DMS153 treated with DMSO at 0.1 percent for 48 hours (cell line): Measurements from ENCODE around the gene PDE4B.
"Not testable (repeated sequence)": the region's sequence is repeated elsewhere in the genome, so short reads cannot be mapped to it uniquely, and the experiment has no call there.

ENCODE experiments used
- DNase-seq: peaks from one replicate; lab custom pipeline; 2025; ENCODE audit not compliant: unreplicated experiment; lab: John Stamatoyannopoulos, UW

The PDE4B gene

GRCh38 chr1:65949230-65949626 lies 156.5 kb downstream of the PDE4B start:
- peak; percentile 38 for DNase-seq

- no peak for DNase-seq
Measured at GRCh38 chr1:65949933-65950332, 157.2 kb downstream of the PDE4B start.

DNA sequence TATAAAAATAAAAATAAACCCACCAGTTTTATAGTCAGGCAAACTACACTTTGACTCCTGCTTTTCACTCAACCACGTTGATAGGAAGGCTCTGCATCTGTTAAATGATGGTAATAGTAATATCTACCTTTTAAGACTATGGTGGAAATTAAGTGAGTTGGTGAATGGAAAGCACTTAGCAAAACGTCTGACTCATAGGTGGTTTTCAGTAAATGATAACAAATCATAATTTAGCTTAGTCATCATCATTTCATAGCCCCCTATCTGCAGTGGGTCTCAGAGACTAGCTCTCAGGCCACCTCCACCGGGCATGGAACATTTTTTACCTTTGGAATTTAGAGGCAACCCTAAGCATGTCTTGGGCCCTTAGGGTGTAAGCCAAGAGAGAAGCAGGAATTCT lies 160.0 kb downstream of the PDE4B start:
- DNase-seq, result no peak

- DNase-seq, result no peak
Measured at GRCh38 chr1:65953170-65953569, 160.5 kb downstream of the PDE4B start.

DNA sequence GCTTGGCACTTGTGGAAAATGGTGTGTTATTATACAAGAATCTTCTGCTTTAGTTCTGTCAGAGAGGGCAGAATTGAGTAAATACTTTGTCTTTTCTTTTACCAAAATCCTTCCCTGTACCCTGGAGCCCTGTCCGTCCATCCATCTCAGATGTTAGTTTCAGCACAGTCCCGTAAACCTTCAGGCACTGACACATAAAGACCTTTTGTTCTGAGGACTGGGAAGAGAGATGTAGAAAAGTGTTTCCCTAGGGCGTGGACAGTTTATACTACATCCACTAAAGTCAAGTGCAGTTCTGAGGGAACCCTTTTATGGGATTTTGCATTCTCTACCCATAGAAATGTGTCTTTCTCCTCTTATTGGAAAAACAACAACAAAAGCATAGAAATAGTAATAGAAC lies 162.4 kb downstream of the PDE4B start:
- peak; percentile 55 for DNase-seq

DNA sequence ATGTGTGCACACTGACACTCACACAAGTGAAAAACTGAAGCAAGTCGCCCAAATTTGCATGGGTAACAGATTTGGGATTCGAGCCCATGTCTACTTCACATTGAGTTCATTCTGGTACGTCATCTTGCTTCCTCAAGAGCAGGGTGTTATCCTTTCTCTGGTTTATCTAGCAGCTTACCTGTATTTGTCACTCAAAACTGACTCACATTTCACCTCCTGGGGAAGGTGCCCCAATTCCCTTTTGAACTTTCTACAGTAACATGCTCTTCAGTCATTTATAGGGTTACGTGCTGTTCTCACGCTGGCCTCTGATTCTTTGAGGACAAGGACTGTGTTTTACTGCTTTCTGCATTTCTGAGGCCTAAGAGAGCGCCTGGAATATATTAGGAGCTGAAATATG lies 162.8 kb downstream of the PDE4B start:
- DNase-seq, result peak; percentile 55

DNA sequence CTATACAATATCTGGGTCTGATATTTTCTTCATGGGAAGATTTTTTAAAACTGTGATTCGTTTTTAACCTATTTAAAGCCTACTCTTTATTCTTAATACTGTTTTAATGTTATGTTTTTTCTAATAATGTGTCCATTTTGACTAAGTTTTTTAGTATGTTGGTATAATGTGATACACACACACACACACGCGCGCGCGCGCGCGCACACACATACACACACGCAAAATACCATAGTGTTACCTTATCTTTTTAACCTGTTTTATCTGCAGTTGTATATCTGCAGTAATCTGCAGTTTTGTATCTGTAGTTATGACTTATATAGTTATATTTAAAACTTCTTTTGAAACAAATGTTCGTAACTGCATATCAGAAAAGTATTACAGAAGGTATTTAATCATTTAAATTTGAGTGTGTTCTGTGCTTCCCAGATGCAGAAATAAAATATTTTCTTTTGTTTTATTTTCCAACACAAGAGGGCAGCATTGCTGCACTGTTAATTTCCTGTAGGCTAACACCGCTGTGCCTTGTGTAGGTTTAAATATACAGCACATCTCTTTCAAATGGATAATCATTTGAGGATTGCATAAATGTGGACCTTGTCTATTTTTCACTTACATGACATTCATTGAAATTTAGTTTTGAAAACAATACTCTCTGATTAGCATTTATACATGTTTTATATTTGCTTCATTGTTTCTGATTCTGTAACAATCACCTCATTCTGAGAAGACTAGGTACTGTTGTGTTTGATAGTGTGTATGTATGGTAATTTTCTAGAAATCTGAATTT lies 166.1 kb downstream of the PDE4B start:
- DNase-seq, result peak; percentile 53

GRCh38 chr1:65959896-65960567 lies 167.3 kb downstream of the PDE4B start:
- DNase-seq, result no peak

- no peak for DNase-seq
Measured at GRCh38 chr1:65963156-65963888, 170.6 kb downstream of the PDE4B start.

DNA sequence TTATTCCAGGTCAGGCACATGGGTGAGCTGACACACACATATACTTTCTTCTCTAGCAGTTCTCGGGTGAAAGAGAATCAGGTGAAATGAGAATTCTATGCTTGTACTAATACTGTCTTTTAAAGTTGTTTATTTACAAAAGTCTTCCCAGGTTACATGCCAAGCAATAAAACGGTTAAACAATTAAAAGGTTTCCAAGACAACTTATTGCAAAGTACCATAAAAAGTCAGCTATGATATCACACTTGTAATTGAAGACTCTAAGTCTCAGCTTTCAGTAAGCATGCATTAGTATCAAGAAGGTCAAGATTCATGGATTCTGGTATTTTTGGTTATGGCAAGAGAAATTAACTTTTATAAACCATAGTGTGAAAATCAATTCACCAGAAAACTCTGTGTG lies 171.4 kb downstream of the PDE4B start:
- no peak for DNase-seq

DNA sequence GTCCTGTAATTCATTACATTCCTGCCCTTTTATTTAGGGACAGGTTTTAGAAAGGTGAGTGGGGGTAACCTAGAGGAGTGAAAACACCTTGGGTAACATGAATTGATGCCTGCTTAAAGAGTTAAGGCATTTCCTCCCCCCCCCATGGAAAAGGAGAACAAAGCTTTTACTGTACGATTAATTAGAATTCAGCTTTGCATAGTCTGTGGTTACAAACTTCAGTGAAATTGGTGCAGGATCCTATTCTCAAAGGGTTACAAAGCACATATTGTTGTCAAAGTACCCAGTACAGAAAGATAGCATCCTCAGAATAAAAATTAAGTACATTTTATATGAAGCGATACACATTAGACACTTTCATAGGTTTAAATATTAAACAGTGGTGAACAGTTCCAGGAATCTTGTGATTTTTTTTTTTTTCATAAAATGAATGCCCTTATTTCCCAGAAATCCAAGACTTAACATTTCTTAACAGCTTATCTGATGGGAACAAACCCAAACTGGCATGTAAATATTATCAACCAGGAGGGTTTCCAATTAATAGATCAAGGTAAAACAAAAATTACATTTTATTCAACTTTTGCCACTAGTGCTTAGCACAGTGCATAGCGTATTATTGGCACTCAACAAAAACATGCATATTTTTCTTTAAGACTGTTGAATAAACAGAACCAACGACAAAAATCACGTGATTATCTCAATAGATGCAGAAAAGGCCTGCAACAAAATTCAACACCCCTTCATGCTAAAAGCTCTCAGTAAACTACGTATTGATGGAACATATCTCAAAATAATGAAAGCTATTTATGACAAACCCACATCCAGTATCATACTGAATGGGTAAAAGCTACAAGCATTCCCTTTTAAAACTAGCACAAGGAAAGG lies 172.7 kb downstream of the PDE4B start:
- DNase-seq, result no peak

- DNase-seq, result not testable (repeated sequence)
Measured at GRCh38 chr1:65967492-65967891, 174.8 kb downstream of the PDE4B start.

- DNase-seq, result no peak
Measured at GRCh38 chr1:65971547-65971946, 178.9 kb downstream of the PDE4B start.

DNA sequence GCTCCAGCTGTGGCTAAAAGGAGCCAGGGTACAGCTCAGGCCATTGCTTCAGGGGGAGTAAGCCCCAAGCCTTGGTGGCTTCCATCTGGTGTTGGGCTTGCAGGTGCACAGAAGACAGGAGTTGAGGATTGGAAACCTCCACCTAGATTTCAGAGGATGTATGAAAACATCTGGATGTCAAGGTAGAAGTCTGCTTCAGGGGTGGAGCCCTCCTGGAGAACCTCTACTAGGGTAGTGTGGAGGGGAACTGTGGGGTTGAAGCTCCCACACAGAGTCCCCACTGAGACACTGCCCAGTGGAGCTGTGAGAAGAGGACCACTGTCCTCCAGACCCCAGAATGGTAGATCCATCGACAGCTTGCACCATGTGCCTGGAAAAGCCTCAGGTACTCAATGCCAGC lies 183.0 kb downstream of the PDE4B start:
- no peak for DNase-seq

- no peak for DNase-seq
Measured at GRCh38 chr1:65979136-65980044, 186.7 kb downstream of the PDE4B start.

DNA sequence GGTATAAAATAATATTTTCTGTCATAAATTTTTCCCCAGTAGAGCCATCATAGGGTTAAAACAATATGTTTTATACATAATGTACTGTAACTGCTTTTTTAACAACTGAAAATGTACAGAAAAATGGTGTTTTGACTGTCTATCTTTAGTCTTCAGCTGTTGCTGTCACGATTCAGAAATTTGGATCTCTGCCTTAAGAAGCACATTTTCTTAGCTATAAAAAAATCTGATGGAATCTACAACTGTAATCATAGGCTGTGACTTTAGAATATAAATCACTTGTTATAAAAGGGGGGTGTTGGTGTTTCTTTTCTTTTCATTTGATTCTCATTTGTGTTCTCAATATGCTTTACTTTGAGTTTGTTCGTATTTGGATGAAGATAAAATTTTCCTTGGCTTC lies 187.5 kb downstream of the PDE4B start:
- DNase-seq, result no peak

- no peak for DNase-seq
Measured at GRCh38 chr1:65983500-65983899, 190.8 kb downstream of the PDE4B start.

DNA sequence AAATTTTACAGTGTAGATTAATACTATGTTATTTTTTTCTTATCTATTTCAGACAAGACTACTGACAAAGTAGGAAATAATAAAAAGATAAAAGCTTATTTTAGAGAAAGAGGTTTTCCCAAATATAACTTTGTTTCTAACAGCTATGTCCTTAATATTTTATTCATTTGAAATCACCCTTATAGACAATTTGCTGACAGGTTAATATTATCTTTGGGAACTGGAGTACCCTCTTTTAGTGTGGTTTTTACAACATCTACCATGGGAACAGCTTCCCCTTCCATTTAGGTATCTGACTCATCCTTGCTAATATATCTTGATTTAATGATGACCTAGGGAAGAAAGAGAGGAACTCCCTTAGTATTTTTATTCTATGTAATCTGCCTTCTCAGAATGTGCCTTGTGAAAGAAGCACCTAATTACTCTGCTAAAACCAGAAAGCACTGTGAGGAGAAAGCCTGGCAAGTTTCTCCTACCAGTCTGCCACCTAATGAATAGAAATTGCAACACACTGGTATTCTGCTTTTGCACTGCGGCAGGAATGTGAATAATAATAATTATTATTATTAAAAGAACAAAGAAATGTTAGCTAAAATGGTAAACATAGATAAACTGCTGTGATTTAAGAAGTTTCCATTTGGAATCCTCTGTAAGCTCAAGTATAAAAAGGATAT lies 192.8 kb downstream of the PDE4B start:
- DNase-seq, result no peak

GRCh38 chr1:65986146-65986545 lies 193.5 kb downstream of the PDE4B start:
- DNase-seq, result no peak
